BJ (cell line): ENCODE data around the gene EIF5A2. TPM values are rescaled to one million over a fixed set of nuclear protein-coding genes. Genes with fewer than 3 reads are reported as not detected.
"Not testable (repeated sequence)": the region's sequence is repeated elsewhere in the genome, so short reads cannot be mapped to it uniquely, and the experiment has no call there.

Source experiments
- CTCF ChIA-PET: fragments of 350-600 bp; formaldehyde crosslinking; extraction: SDS; loops from one replicate; lab custom pipeline; 2021; ENCODE audit warnings: antibody characterized with exemption, inconsistent platforms; lab: Yijun Ruan, JAX
- POLR2A ChIA-PET: fragments of 300-600 bp; sonication (Branson Sonifier 250); formaldehyde crosslinking; extraction: SDS; loops from one replicate; lab custom pipeline; 2021; ENCODE audit warnings: antibody characterized with exemption; lab: Charles Lee
- DNase-seq: peaks from one replicate; pipeline ENCODE4 v3.0.0-alpha.2; 2011; ENCODE audit warnings: low read depth
- H3K27me3 ChIP-seq: 2 replicates; pipeline ENCODE4 v1.6.0; 2011; ENCODE audit warnings: low read length; ENCODE audit not compliant: control insufficient read depth, insufficient read depth
- H3K36me3 ChIP-seq: 2 replicates; pipeline ENCODE4 v1.5.1; 2011; ENCODE audit warnings: low read length; ENCODE audit not compliant: control insufficient read depth, insufficient read depth
- H3K4me3 ChIP-seq: 2 replicates; pipeline ENCODE4 v1.5.1; 2011; ENCODE audit warnings: low read depth, mild to moderate bottlenecking, control low read depth, low read length
- CTCF ChIP-seq: IDR thresholded peaks from 2 replicates; pipeline ENCODE4 v1.5.1; 2011; ENCODE audit warnings: low read depth, mild to moderate bottlenecking, control low read depth, inconsistent platforms, low read length, moderate library complexity; ENCODE audit not compliant: insufficient read depth
- polyA plus RNA-seq: library from polyadenylated mRNA; depleted of rRNA; stranded (reverse); fragments of >200 nt; gene quantifications from 2 replicates; pipeline ENCODE4 v1.2.3, GENCODE V29; 2011

Gene EIF5A2
- polyA plus RNA-seq, 1 experiment, result 7.8 TPM

- CTCF ChIA-PET, result interaction anchor here (0.6 kb wide), 1 partner anchor 13 kb away, joined by 3 read pairs; no protein-coding TSS in a partner anchor
- H3K4me3 ChIP-seq, result peak overlapping the region; percentile 86
- POLR2A ChIA-PET, result no interaction called here
- TF ChIP-seq CTCF, result no peak
- no peaks in the 10 kb centered on the region for H3K27me3 ChIP-seq
- DNase-seq, result no peak
- H3K36me3 ChIP-seq, result no peaks in the 10 kb centered on the region
Observed at GRCh38 chr3:170907637-170908234, 701 bp downstream of the EIF5A2 start.

- no peak overlapping the region for H3K4me3 ChIP-seq
- no peak for DNase-seq
- no peaks in the 10 kb centered on the region for H3K27me3 ChIP-seq
- TF ChIP-seq CTCF, result no peak
- no peaks in the 10 kb centered on the region for H3K36me3 ChIP-seq
- ChIA-PET POLR2A (no interaction called here), CTCF (no interaction called here)
Observed at GRCh38 chr3:170905862-170906261, 2.6 kb downstream of the EIF5A2 start.

- ChIA-PET CTCF (no interaction called here), POLR2A (no interaction called here)
- DNase-seq, result no peak
- Histone ChIP-seq H3K27me3 (no peaks in the 10 kb centered on the region), H3K36me3 (no peaks in the 10 kb centered on the region), H3K4me3 (no peak overlapping the region)
- no peak for TF ChIP-seq CTCF
Observed at GRCh38 chr3:170903123-170903522, 5.3 kb downstream of the EIF5A2 start.

GRCh38 chr3:170899455-170899854 is 9.0 kb downstream of the EIF5A2 start:
- H3K27me3 ChIP-seq, result no peaks in the 10 kb centered on the region
- DNase-seq, result no peak
- ChIA-PET CTCF (no interaction called here), POLR2A (no interaction called here)
- TF ChIP-seq CTCF, result no peak
- H3K36me3 ChIP-seq, result peaks cover 1% of the 10 kb centered on the region; the same call in 1 of the 2 replicates
- H3K4me3 ChIP-seq, result no peak overlapping the region

GRCh38 chr3:170897978-170898377 is 10.5 kb downstream of the EIF5A2 start:
- Histone ChIP-seq H3K4me3 (no peak overlapping the region), H3K27me3 (no peaks in the 10 kb centered on the region), H3K36me3 (peaks cover 1% of the 10 kb centered on the region; the same call in 1 of the 2 replicates)
- POLR2A ChIA-PET, result no interaction called here
- CTCF ChIA-PET, result no interaction called here
- no peak for TF ChIP-seq CTCF
- DNase-seq, result no peak

- H3K4me3 ChIP-seq, CTCF ChIA-PET, H3K36me3 ChIP-seq, POLR2A ChIA-PET, H3K27me3 ChIP-seq, DNase-seq: not testable (repeated sequence)
Observed at GRCh38 chr3:170897199-170897598, 11.2 kb downstream of the EIF5A2 start.
